ENCODE measurements around the gene MYH15.

MYH15 gene

GRCh38 chr3:108401836-108402235 lies 108.6 kb downstream of the MYH15 start:
- Histone ChIP-seq H3K9me3 (ENCODE audit: control insufficient read depth in 2 of 2, low read length in 2 of 2) (no peaks in the 10 kb centered on the region), H3K9ac (ENCODE audit: low read depth in 1 of 2, low read length in 2 of 2) (no peak overlapping the region), H3K4me1 (ENCODE audit: control insufficient read depth in 2 of 2, insufficient read depth in 2 of 2, low read length in 2 of 2) (peaks cover 5 to 31% of the 10 kb centered on the region in 2 donors), H3K36me3 (ENCODE audit: control insufficient read depth in 2 of 2, insufficient read depth in 2 of 2, low read length in 2 of 2) (no peaks in the 10 kb centered on the region), H3K4me3 (ENCODE audit: low read length in 2 of 2) (no peak overlapping the region), H3K27ac (ENCODE audit: low read depth in 2 of 2, low read length in 2 of 2) (no peak overlapping the region), H3K27me3 (ENCODE audit: control insufficient read depth in 2 of 2, insufficient read depth in 2 of 2, low read length in 2 of 2) (no peaks in the 10 kb centered on the region)

DNA sequence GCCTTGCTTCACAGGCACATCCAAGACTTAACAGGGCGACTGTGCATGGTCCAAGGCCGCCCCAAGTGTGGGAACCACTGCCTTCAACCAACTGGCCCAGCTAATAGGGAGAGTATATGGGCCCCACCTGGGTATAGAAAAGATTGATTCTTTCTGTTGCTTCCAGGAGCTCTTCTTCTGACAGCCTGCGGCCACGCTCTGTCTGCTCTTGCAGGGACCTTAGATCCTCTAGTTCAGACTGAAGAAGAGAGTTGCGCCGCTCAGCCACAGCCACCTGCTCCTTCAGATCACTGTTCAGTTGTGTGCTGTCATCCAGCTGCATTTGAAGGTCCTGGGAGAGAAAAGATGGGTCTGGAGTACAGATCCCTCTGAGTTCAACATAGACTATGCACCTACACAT lies 111.9 kb downstream of the MYH15 start:
- H3K4me3 ChIP-seq (ENCODE audit: low read length in 2 of 2) = no peak overlapping the region
- H3K36me3 ChIP-seq (ENCODE audit: control insufficient read depth in 2 of 2, insufficient read depth in 2 of 2, low read length in 2 of 2) = no peaks in the 10 kb centered on the region
- no peaks in the 10 kb centered on the region for H3K27me3 ChIP-seq (ENCODE audit: control insufficient read depth in 2 of 2, insufficient read depth in 2 of 2, low read length in 2 of 2)
- no peak overlapping the region for H3K9ac ChIP-seq (ENCODE audit: low read depth in 1 of 2, low read length in 2 of 2)
- H3K27ac ChIP-seq (ENCODE audit: low read depth in 2 of 2, low read length in 2 of 2) = no peak overlapping the region
- H3K4me1 ChIP-seq (ENCODE audit: control insufficient read depth in 2 of 2, insufficient read depth in 2 of 2, low read length in 2 of 2) = peaks cover 2 to 6% of the 10 kb centered on the region in 2 donors
- H3K9me3 ChIP-seq (ENCODE audit: control insufficient read depth in 2 of 2, low read length in 2 of 2) = no peaks in the 10 kb centered on the region

DNA sequence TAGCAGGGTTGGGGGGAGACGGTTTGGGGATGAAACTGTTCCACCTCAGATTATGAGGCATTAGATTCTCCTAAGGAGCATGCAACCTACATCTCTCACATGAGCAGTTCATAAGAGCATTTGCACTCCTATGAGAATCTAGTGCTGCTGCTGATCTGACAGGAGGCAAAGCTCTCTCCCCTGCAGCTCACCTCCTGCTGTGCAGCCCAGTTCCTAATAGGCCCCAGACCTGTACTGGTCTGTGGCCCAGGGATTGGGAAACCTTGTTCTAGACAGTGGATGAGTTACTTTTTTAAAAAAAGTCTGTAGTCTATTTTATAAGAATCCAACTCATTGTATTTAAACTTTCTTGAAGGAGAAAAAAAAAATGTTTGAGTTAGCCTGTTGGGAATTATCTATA lies 114.1 kb downstream of the MYH15 start:
- H3K4me1 ChIP-seq (ENCODE audit: control insufficient read depth in 2 of 2, insufficient read depth in 2 of 2, low read length in 2 of 2) = no peaks in the 10 kb centered on the region
- H3K27ac ChIP-seq (ENCODE audit: low read depth in 2 of 2, low read length in 2 of 2) = no peak overlapping the region
- H3K9ac ChIP-seq (ENCODE audit: low read depth in 1 of 2, low read length in 2 of 2) = no peak overlapping the region
- H3K27me3 ChIP-seq (ENCODE audit: control insufficient read depth in 2 of 2, insufficient read depth in 2 of 2, low read length in 2 of 2) = no peaks in the 10 kb centered on the region
- H3K36me3 ChIP-seq (ENCODE audit: control insufficient read depth in 2 of 2, insufficient read depth in 2 of 2, low read length in 2 of 2) = no peaks in the 10 kb centered on the region
- no peaks in the 10 kb centered on the region for H3K9me3 ChIP-seq (ENCODE audit: control insufficient read depth in 2 of 2, low read length in 2 of 2)
- H3K4me3 ChIP-seq (ENCODE audit: low read length in 2 of 2) = no peak overlapping the region

DNA sequence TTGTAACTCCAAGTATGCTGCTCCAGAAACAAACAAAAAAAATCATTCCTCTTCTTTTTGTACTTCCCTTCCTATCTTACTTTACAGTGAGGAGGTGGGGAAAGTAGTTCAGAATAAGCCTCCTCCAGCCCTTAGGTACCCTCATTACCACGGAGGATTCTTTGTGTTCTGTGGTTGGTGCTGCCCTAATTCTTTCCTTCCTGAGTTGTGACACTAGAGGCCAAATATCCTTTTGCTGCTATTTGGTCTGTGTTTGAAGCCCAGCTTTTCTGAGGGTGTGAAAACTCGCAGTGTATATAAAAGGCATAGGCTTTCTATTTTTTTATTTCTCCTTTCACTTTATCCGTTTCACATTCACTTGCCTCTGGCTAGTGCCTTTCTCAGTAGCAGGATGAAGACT lies 115.8 kb downstream of the MYH15 start:
- peaks cover 3 to 5% of the 10 kb centered on the region in 2 donors for H3K4me1 ChIP-seq (ENCODE audit: control insufficient read depth in 2 of 2, insufficient read depth in 2 of 2, low read length in 2 of 2)
- no peak overlapping the region for H3K4me3 ChIP-seq (ENCODE audit: low read length in 2 of 2)
- no peaks in the 10 kb centered on the region for H3K9me3 ChIP-seq (ENCODE audit: control insufficient read depth in 2 of 2, low read length in 2 of 2)
- no peak overlapping the region for H3K9ac ChIP-seq (ENCODE audit: low read depth in 1 of 2, low read length in 2 of 2)
- no peak overlapping the region for H3K27ac ChIP-seq (ENCODE audit: low read depth in 2 of 2, low read length in 2 of 2)
- no peaks in the 10 kb centered on the region for H3K36me3 ChIP-seq (ENCODE audit: control insufficient read depth in 2 of 2, insufficient read depth in 2 of 2, low read length in 2 of 2)
- no peaks in the 10 kb centered on the region for H3K27me3 ChIP-seq (ENCODE audit: control insufficient read depth in 2 of 2, insufficient read depth in 2 of 2, low read length in 2 of 2)

DNA sequence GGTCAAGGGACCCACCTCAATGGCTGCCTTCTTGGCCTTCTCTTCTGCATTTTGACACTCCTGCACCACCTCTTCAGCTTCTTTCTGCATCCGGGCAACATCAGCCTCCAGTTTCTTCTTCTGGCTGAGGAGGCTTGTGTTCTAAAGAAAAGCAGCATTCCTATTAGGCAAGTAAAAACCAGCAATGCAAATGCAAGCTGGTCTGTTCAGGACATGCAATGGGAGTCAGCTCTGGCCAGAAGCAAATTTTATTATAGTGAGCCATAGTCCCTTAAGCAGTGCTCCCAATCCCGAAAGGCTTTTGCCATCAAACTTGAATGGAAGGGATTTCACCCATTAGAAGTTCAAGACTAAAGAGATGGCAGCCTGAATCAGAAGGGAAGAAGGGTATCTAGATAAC lies 116.4 kb downstream of the MYH15 start:
- no peak overlapping the region for H3K4me3 ChIP-seq (ENCODE audit: low read length in 2 of 2)
- H3K27me3 ChIP-seq (ENCODE audit: control insufficient read depth in 2 of 2, insufficient read depth in 2 of 2, low read length in 2 of 2) = no peaks in the 10 kb centered on the region
- peaks cover 8 to 10% of the 10 kb centered on the region in 2 donors for H3K4me1 ChIP-seq (ENCODE audit: control insufficient read depth in 2 of 2, insufficient read depth in 2 of 2, low read length in 2 of 2)
- no peaks in the 10 kb centered on the region for H3K9me3 ChIP-seq (ENCODE audit: control insufficient read depth in 2 of 2, low read length in 2 of 2)
- no peak overlapping the region for H3K9ac ChIP-seq (ENCODE audit: low read depth in 1 of 2, low read length in 2 of 2)
- H3K27ac ChIP-seq (ENCODE audit: low read depth in 2 of 2, low read length in 2 of 2) = no peak overlapping the region
- H3K36me3 ChIP-seq (ENCODE audit: control insufficient read depth in 2 of 2, insufficient read depth in 2 of 2, low read length in 2 of 2) = no peaks in the 10 kb centered on the region

GRCh38 chr3:108393128-108393900 lies 117.1 kb downstream of the MYH15 start:
- Histone ChIP-seq H3K27me3 (ENCODE audit: control insufficient read depth in 2 of 2, insufficient read depth in 2 of 2, low read length in 2 of 2) (no peaks in the 10 kb centered on the region), H3K9ac (ENCODE audit: low read depth in 1 of 2, low read length in 2 of 2) (no peak overlapping the region), H3K4me1 (ENCODE audit: control insufficient read depth in 2 of 2, insufficient read depth in 2 of 2, low read length in 2 of 2) (peaks cover 10% of the 10 kb centered on the region in 2 donors), H3K9me3 (ENCODE audit: control insufficient read depth in 2 of 2, low read length in 2 of 2) (no peaks in the 10 kb centered on the region), H3K4me3 (ENCODE audit: low read length in 2 of 2) (no peak overlapping the region), H3K36me3 (ENCODE audit: control insufficient read depth in 2 of 2, insufficient read depth in 2 of 2, low read length in 2 of 2) (no peaks in the 10 kb centered on the region), H3K27ac (ENCODE audit: low read depth in 2 of 2, low read length in 2 of 2) (no peak overlapping the region)

GRCh38 chr3:108391917-108392593 lies 118.3 kb downstream of the MYH15 start:
- Histone ChIP-seq H3K27me3 (ENCODE audit: control insufficient read depth in 2 of 2, insufficient read depth in 2 of 2, low read length in 2 of 2) (no peaks in the 10 kb centered on the region), H3K9me3 (ENCODE audit: control insufficient read depth in 2 of 2, low read length in 2 of 2) (no peaks in the 10 kb centered on the region), H3K4me1 (ENCODE audit: control insufficient read depth in 2 of 2, insufficient read depth in 2 of 2, low read length in 2 of 2) (peaks cover 10% of the 10 kb centered on the region in 2 donors), H3K9ac (ENCODE audit: low read depth in 1 of 2, low read length in 2 of 2) (no peak overlapping the region), H3K4me3 (ENCODE audit: low read length in 2 of 2) (no peak overlapping the region), H3K36me3 (ENCODE audit: control insufficient read depth in 2 of 2, insufficient read depth in 2 of 2, low read length in 2 of 2) (no peaks in the 10 kb centered on the region), H3K27ac (ENCODE audit: low read depth in 2 of 2, low read length in 2 of 2) (no peak overlapping the region)

- H3K4me3 ChIP-seq (ENCODE audit: low read length in 2 of 2) = no peak overlapping the region
- no peaks in the 10 kb centered on the region for H3K36me3 ChIP-seq (ENCODE audit: control insufficient read depth in 2 of 2, insufficient read depth in 2 of 2, low read length in 2 of 2)
Measured at GRCh38 chr3:108389372-108389771, 121.0 kb downstream of the MYH15 start.

GRCh38 chr3:108388136-108389132 lies 122.0 kb downstream of the MYH15 start:
- H3K4me3 ChIP-seq (ENCODE audit: low read length in 2 of 2) = no peak overlapping the region
- H3K27ac ChIP-seq (ENCODE audit: low read depth in 2 of 2, low read length in 2 of 2) = peak overlapping the region in 1 of 2 donors; percentile 33
- peaks cover 10% of the 10 kb centered on the region in 2 donors for H3K4me1 ChIP-seq (ENCODE audit: control insufficient read depth in 2 of 2, insufficient read depth in 2 of 2, low read length in 2 of 2)
- H3K27me3 ChIP-seq (ENCODE audit: control insufficient read depth in 2 of 2, insufficient read depth in 2 of 2, low read length in 2 of 2) = no peaks in the 10 kb centered on the region
- H3K36me3 ChIP-seq (ENCODE audit: control insufficient read depth in 2 of 2, insufficient read depth in 2 of 2, low read length in 2 of 2) = no peaks in the 10 kb centered on the region
- no peaks in the 10 kb centered on the region for H3K9me3 ChIP-seq (ENCODE audit: control insufficient read depth in 2 of 2, low read length in 2 of 2)
- no peak overlapping the region for H3K9ac ChIP-seq (ENCODE audit: low read depth in 1 of 2, low read length in 2 of 2)

More at GRCh38 chr3:108389372-108389771, 121.0 kb downstream of the MYH15 start:
- Histone ChIP-seq H3K9me3 (ENCODE audit: control insufficient read depth in 2 of 2, low read length in 2 of 2) (no peaks in the 10 kb centered on the region), H3K4me1 (ENCODE audit: control insufficient read depth in 2 of 2, insufficient read depth in 2 of 2, low read length in 2 of 2) (peaks cover 10% of the 10 kb centered on the region in 2 donors), H3K9ac (ENCODE audit: low read depth in 1 of 2, low read length in 2 of 2) (no peak overlapping the region), H3K27me3 (ENCODE audit: control insufficient read depth in 2 of 2, insufficient read depth in 2 of 2, low read length in 2 of 2) (no peaks in the 10 kb centered on the region), H3K27ac (ENCODE audit: low read depth in 2 of 2, low read length in 2 of 2) (peak overlapping the region in 1 of 2 donors; percentile 33)

Measured in mucosa of rectum (tissue), 2 donors.